HG03280 (cell line): Measurements from ENCODE around the gene DCBLD1.

Experiments
- ATAC-seq: cut with Tn5 transposase; IDR thresholded peaks from one replicate; pipeline ENCODE4 v1.9.1; 2021; ENCODE audit warnings: mild to moderate bottlenecking, moderate library complexity; ENCODE audit not compliant: unreplicated experiment

The DCBLD1 gene

DNA sequence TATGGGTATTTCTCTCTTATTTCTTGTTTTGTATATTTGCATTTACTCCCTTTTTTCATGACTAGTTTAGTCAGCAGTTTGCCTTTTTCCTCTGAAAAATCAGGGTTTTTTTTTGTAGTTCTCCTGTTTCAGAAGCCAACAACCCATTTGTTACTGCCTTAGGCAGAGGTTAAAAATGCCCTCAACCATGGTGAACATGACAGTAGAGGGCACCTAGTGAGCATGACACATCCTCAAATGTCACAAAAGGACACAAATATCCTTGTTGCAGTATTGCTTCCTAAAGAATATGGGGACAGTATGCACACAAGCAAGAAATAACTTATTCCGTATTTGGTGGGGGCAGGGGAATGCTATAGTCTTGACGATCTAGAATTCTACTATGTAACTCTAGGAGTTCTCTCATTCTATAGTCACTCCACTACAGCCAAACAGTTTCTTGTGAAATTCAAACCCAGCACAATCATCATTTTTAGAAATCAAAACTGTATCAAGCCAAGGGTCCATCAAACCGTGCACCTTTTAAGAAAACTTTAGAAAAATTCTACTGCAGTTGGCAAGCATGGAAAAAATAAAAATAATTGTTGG is 72.9 kb downstream of the DCBLD1 start:
- no peak for ATAC-seq

DNA sequence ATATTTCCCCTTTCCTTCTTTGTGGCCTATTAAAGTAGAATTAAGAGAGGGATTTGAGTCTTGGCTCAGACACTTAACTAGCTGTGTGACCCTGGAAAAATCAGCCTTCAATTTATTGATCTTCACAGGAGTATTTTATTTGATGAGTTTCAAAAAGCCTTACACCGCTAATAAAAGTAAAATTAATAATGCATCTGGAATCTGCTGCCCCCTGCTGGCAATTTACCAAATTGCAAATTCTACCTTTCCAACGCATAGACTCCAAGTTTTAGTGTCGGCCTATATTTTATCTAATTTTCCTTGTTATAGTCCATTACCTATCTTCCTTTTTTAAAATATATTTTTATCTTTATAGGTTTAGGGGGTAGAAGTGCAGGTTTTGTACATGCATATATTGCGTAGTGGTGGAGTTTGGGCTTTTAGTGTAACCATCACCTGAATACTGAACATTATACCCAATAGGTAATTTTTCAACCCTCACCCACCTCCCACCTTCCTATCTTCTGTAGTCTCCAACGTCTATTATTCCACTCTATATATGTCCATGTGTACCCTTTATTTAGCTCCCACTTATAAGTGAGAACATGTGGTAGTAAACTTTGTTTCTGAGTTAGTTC is 73.5 kb downstream of the DCBLD1 start:
- no peak for ATAC-seq

DNA sequence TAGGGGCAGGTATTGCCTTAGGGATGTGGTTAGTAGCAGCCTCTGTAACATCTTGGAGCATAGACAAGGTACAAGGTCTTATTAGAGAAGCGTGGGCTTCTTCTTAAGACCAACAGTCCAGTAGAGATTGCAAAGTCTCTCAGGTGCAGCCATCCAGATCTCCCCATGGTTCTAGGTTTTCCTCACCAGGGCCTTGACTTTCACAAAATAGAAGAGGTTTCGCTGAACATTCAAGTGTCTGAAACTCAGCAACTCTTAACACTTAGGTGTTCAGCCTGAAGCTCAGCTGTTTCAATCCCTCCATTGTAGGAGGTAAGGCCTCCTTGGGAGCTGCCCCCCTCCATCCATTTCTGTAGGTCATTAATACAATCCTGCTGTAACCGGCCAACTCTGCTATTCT is 75.5 kb downstream of the DCBLD1 start:
- ATAC-seq, result no peak

DNA sequence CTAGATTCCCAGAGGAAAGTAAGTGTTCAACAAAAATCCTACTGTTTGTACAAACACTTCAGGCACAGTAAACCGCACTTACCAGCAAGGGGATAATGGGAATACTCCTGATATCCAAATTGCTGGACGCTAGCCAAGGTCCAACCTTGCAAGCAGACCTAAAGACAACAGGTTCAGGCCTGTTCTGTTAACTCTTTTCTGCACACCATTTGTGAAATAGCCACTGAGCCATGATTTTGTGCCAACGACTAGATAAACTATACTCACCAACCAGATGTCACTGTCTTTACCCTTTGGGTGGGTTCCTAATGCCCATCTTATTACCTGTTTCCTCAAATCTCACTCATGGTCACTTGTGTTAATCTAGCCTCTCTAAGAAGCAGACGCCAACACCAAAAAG is 76.3 kb downstream of the DCBLD1 start:
- no peak for ATAC-seq

DNA sequence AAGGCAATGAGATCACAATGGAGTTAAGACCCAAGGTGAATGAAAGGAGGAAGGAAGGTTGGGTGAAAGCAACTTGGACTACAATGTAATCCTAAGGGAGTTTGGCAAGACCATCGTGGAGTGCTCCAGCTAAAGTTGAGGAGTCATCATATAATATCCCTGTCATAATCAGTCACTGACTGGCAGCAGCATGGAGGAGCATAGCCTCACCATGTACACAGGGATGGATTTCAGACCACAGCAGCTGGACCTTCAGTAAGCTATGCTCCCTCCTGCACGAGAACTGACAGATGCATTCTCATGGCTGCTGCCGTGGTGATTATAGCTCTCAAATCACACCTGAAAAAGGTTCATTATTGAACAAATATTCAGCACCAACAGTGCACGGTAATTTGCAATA is 76.8 kb downstream of the DCBLD1 start:
- ATAC-seq, result no peak

DNA sequence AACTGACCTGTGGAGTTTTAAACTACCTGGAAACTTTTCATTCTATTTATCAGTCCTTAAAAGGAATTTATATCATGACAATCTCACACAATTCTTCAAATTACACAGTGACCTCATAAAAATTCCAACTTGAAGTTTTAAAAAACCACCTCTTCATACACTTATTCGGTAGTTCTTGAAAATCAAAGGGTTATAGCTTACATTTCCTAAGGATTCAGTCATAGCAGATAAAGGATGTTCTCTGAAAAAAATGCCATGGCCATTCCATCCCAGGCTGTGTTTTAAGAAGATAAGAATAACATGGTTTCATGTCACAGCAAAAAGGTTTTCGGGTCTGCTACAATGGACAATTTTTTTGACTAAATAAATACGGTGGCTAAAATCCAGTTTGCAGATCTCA is 78.7 kb downstream of the DCBLD1 start:
- no peak for ATAC-seq

DNA sequence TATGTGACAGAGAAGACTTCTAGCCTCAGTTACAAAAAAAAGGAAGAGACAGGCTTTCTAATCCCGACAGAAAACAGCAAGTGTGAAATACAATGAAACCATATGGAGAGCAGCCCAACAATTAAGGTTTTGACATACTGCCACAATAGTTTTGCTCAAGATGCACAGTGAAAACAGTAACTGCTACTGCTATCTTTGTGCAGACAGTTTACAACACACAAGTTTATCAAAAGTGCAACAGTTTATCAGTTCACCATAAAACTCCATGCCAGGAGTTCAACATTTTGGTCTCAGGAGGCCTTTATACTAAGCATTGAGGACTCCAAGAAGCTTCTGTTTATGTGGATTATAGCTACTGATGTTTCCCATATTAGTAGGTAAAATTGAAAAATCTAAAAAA is 82.2 kb downstream of the DCBLD1 start:
- ATAC-seq, result no peak

DNA sequence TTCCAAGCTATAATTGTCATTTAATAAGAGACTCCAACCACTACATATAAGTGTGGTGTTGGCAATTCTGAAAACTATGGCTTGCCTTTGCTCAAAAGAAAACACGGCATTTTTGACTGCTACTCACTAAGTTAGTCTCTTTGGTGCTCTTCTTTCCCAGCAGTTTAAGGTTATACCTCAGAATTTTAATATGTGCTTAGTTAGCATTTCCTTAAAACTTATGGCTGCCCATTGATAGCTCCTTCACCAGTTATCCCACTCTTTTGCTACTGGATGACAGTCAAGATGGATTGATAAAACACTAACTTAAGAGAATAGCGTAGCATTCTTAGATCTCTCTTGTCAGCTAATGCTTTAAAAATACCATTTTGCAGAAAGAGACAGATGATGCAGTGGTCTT is 85.8 kb downstream of the DCBLD1 start:
- ATAC-seq, result no peak

DNA sequence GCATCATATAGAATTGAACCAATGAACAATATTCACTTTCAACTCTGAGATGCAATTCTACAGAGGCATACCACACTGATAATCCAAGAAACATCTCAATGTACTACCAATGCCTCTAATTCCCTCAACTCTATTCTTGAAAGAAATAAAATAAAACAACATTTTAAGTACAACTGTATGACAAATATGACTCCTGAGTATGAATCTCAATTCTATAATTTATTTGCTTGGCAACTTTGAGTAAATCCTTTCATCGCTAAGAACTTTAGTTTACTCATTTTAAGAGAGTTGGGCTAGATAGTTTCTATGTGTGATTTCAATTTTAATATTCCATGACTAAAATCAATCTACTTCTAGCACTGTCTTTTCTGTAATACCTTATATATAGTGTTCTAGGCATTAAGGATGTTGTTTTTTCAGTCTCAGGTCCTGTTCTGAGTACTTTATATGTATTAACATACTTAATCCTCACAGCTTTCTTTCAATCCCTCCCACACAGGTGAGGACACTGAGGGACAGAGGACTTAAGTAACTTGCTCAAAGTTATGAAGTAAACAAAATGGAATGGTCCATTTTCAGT is 86.4 kb downstream of the DCBLD1 start:
- ATAC-seq, result no peak

DNA sequence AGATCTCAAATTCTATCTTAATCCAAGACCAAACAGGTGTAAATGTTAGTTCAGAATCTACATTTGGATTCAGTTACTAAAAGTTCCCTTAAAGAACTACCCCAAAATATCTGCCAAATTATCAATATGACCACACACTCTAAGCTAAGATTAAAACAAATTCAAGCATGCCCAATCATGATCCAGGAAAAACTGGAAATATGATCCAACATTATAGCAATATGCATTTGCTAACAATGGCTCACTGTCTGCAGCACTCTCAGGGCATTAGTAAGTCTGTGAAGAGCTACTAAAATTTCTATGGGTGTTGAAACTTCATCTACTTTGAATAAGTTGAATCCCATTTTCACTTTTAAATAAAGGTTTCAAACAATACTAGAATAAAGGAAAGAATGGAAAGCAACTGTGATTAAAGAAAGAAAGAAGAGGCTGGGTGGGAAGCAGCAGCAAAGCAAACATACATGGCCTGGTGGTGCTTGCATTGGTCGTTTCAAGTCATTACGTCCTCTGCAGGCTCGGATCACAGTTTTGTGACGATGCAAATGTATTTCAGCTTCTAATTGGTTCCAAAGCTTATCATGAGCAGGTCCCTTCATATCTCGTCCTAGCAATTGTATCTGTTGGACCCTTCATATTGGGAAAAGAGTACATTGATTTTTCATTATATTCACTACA is 90.7 kb downstream of the DCBLD1 start:
- ATAC-seq, result no peak

DNA sequence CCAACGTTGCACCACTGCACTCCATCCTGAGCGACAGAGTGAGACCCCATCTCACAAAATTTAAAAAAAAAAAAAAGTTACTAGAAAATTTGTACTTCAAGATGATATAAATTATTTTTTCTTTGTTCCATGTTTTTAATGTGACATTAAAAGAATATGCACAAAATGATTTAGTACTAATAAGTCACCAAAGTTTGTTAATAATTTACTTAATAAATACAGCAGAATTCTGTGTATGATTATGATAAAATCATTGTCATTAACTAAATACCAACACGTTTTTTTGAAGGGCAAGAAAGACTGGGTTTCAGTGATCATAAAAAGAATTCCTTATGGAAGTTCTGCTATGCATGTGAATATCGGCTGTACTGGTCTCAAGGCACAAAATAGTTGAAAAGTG is 91.7 kb downstream of the DCBLD1 start:
- ATAC-seq, result no peak

DNA sequence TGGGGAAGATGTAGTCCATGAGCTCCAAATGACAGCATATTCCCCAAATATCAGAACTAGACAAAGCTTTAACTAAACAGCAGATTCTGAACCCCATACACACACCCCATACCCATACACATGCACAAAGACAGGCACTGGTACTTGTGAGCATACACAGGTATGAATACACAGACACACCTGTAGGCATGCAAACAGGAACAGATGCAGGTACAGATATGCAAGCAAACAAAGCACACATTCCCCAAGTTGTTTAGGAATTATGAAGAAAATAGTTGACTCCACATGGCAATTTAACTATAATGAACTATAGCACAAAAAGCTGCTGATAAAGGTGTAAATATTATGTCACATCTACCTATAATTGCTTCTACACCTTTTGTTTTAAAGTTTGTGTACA is 103.2 kb downstream of the DCBLD1 start:
- no peak for ATAC-seq

DNA sequence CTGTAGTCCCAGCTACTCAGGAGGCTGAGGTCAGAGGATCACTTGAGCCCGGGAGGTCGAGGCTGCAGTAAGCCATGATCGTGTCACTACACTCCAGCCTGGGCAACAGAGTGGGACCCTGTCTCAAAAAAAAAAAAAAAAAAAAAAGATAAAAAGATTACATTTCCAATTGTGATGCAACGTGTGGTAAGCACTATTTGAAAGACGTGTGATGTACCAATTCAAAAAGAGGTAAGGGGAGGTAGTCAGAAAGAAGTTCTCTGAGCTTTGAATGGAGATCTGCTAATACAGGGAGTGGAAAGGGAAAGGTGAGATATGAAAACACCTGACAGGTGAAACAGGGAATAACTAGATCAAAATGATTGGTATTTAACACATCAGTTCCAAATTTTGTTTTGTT is 108.0 kb downstream of the DCBLD1 start:
- ATAC-seq, result no peak

DNA sequence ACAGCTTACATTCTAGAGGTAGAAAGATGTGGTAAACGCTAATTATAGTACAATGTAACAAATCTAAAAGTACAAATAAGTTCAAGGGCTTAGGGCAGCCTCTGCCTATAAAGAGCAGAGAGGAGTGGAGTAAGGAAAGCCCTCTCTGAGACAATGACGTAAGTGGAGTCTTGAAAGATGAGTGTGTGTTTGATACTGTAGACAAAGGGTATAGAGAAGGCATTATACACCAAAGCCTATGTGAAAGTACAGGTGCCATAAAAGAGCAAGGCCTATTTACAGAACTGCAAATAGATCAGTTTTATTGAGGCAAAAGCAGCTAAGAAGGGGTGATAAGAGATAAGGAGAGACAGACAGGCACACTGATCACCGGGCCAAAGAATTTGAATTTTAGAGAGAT is 108.9 kb downstream of the DCBLD1 start:
- no peak for ATAC-seq

DNA sequence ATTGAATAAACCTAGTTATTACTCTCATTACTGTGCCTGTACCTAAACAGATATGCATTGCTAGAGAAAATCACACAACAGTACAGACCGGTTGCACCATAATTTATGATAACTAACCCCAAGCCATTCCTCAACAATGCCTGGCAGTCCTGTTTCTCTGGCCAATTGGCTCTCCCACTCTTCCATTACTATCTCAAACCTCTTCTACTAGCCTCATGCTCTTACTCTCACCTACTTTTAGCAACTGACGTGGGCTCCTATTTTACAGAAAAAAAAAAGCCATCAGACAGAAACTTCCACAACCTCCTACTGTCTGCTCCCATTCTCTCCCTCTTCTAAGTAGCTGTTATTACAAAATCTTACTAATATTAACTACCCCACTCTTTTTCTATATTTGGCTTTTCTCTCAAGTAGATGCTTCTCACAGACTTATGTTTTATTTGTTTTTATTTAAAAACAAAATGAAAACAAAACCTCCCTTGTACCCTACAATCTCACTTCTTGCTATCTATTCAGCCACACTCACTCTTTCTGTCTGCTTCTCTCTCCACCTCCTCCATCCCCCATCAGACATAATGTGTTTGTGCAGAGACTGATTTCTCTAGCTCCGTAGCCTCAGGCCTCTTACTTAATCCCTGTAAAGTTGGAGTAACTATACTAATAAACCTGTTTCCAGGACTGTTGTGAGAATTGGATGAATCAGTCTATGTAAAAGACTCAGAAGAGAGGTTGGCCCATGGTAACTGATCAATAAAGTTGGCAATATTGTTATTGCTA is 110.7 kb downstream of the DCBLD1 start:
- no peak for ATAC-seq

DNA sequence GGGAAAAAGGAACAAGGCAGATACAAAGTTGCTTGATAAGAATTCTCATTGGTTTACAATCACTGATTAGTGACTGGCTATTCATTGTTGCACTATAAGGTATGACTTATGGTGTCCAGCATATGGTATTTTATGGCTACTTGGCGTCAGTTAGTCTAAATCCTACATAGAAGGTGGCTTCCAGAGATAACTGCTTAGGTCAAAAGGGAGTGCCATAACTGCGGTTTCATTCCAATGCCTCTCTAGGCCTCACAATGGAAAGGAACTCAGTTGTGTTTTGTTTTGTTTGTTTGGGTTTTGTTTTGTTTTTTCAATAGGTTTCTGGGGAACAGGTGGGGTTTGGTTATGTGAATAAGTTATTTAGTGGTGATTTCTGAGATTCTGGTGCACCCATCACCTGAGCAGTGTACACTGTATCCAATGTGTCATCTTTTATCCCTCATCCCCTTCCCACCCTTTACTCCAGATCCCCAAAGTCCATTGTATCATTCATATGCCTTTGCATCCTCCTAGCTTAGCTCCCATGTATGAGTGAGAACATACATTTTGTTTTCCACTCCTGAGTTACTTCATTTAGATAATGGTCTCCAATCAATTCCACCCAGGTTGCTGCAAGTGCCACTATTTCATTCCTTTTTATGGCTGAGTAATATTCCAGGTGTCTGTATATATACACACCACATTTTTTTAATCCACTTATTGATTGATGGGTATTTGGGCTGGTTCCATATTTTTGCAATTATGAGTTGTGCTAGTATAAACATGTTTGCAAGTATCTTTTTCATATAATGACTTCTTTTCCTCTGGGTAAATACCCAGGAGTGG is 112.8 kb downstream of the DCBLD1 start:
- no peak for ATAC-seq

DNA sequence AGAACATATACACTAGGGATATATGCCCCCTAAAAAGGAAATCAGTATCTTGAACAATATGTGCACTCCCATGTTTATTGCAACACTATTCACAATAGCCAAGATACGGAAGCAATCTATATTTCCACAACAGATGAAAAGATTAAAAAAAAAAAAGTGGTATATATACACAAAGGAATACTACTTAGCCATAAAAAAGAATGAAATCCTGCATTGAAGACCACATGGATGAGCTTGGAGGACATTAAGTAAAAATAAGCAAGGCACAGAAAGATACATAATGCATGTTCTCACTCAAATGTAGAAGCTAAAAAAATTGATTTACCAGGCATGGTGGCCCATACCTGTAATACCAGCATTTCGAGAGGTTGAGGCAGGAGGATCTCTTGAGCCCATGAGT is 115.3 kb downstream of the DCBLD1 start:
- no peak for ATAC-seq
